SK-N-MC (cell line): ENCODE measurements around the gene ABRACL.

ENCODE experiments used
- EZH2 ChIP-seq: fragments of 200-600 bp; sonication (generic); IDR thresholded peaks from one replicate; pipeline ENCODE4 v1.6.1; 2017; ENCODE audit warnings: antibody characterized with exemption
- FOXP2 ChIP-seq: optimal IDR thresholded peaks from 2 replicates; pipeline ENCODE3; 2011; ENCODE audit warnings: mild to moderate bottlenecking, moderate library complexity; ENCODE audit not compliant: insufficient read depth; ENCODE audit errors: extremely low read length, control extremely low read depth
- POLR2AphosphoS5 ChIP-seq: IDR thresholded peaks from 2 replicates; pipeline ENCODE4 v1.6.1; 2012; ENCODE audit warnings: mild to moderate bottlenecking, low read depth, low read length, borderline replicate concordance

GRCh38 chr6:139028658-139029469 lies at the start of gene ABRACL:
- TF ChIP-seq EZH2, result no peak
- TF ChIP-seq POLR2AphosphoS5, result peak; percentile 94
- no peak for TF ChIP-seq FOXP2
